Spleen (tissue), 7 donors: Measurements from ENCODE around the gene SAXO2.

Source experiments
- CTCF ChIP-seq, 11 experiments: fragments of 200-600 bp in 7 of 11; fragments of 450-650 bp in 4 of 11; sonication (generic) in 4 of 11; IDR thresholded peaks in 8 of 11; conservative IDR thresholded peaks in 3 of 11; 1 replicate in 7 of 11; 2 replicates in 4 of 11; pipeline versions ENCODE4 v1.4.0 to v1.8.0; 2016 to 2021; ENCODE audit warnings: antibody characterized with exemption in 11 of 11, inconsistent platforms in 4 of 11, mild to moderate bottlenecking in 1 of 11
- POLR2A ChIP-seq, 3 donors: fragments of 450-650 bp; IDR thresholded peaks; one replicate each; pipeline ENCODE4 v1.5.1; 2017; ENCODE audit warnings: antibody characterized with exemption in 3 of 3, mild to moderate bottlenecking in 1 of 3
- POLR2AphosphoS5 ChIP-seq, 3 donors: sonication (generic); formaldehyde crosslinking; IDR thresholded peaks; one replicate each; pipeline ENCODE4 v1.5.1; 2017; ENCODE audit warnings: antibody characterized with exemption in 3 of 3
- donor health status: DM: no; HTN: no; CAD: no; lungs with moderate emphysema.
- donor health status: DM: no; HTN: no; CAD: no.
- donor health status: DM: no; HTN: no; CAD: no.

- TF ChIP-seq CTCF (IDR thresholded peaks at IDR 0.05 in 8 of 11, conservative IDR thresholded peaks at IDR 0.05 in 3 of 11) (no peak), POLR2AphosphoS5 (IDR thresholded peaks at IDR 0.05) (no peak), POLR2A (IDR thresholded peaks at IDR 0.05) (no peak)
Observed at GRCh38 chr15:82294061-82294690, 31.6 kb downstream of the SAXO2 start.
